Keratinocyte (primary cell): ENCODE data around the gene INPP5A. TPM values are rescaled to one million over a fixed set of nuclear protein-coding genes. Genes with fewer than 3 reads are reported as not detected.

ENCODE experiments used
- DNase-seq: peaks from one replicate; pipeline ENCODE4 v3.0.0-alpha.2; 2011; ENCODE audit warnings: low read depth, missing footprints, low spot score
- FAIRE-seq: peaks from 2 replicates; lab custom pipeline; 2011; peaks lifted over from hg19 to GRCh38; lab: Jason Lieb, UNC
- H2AFZ ChIP-seq: 2 replicates; pipeline ENCODE4 v1.6.0; 2012; ENCODE audit warnings: low read length, control low read depth, inconsistent platforms; ENCODE audit not compliant: control insufficient read depth
- H3K27ac ChIP-seq: 2 replicates; pipeline ENCODE4 v1.5.1; 2011; ENCODE audit warnings: low read length; ENCODE audit not compliant: control insufficient read depth, insufficient read depth
- H3K27me3 ChIP-seq: 3 replicates; pipeline ENCODE4 v1.6.0; 2011; ENCODE audit warnings: low read length; ENCODE audit not compliant: control insufficient read depth, insufficient read depth; ENCODE audit errors: extremely low read depth
- H3K36me3 ChIP-seq, 2 experiments: 2 replicates in 1 of 2; 3 replicates in 1 of 2; pipeline ENCODE4 v1.5.1; 2011; ENCODE audit warnings: low read length in 2 of 2, mild to moderate bottlenecking in 1 of 2; ENCODE audit not compliant: control insufficient read depth in 2 of 2, insufficient read depth in 2 of 2; ENCODE audit errors: extremely low read depth in 1 of 2
- H3K4me1 ChIP-seq: 3 replicates; pipeline ENCODE4 v1.5.1; 2011; ENCODE audit warnings: low read length; ENCODE audit not compliant: control insufficient read depth, insufficient read depth; ENCODE audit errors: extremely low read depth
- H3K4me2 ChIP-seq: 3 replicates; pipeline ENCODE4 v1.6.0; 2011; ENCODE audit warnings: low read depth, low read length; ENCODE audit not compliant: control insufficient read depth, insufficient read depth; ENCODE audit errors: extremely low read depth
- H3K4me3 ChIP-seq, 3 experiments: fragments of 200-600 bp in 1 of 3; sonication (generic) in 1 of 3; 2 replicates in 2 of 3; 3 replicates in 1 of 3; pipeline ENCODE4 v1.5.1; 2011 to 2016; ENCODE audit warnings: low read length in 3 of 3, mild to moderate bottlenecking in 3 of 3, control low read depth in 2 of 3, inconsistent platforms in 1 of 3, low read depth in 1 of 3, mixed read lengths in 1 of 3, mixed run types in 1 of 3, moderate library complexity in 1 of 3; ENCODE audit not compliant: control insufficient read depth in 2 of 3, insufficient read depth in 2 of 3; ENCODE audit errors: extremely low read depth in 1 of 3
- H3K79me2 ChIP-seq: 2 replicates; pipeline ENCODE4 v1.6.0; 2012; ENCODE audit warnings: low read length; ENCODE audit not compliant: control insufficient read depth, insufficient read depth
- H3K9ac ChIP-seq: 3 replicates; pipeline ENCODE4 v1.6.0; 2011; ENCODE audit warnings: low read length; ENCODE audit not compliant: control insufficient read depth, insufficient read depth; ENCODE audit errors: extremely low read depth
- H3K9me1 ChIP-seq: 3 replicates; pipeline ENCODE4 v1.6.0; 2011; ENCODE audit warnings: low read length; ENCODE audit not compliant: control insufficient read depth, insufficient read depth; ENCODE audit errors: extremely low read depth
- H3K9me3 ChIP-seq: 2 replicates; pipeline ENCODE4 v1.5.1; 2012; ENCODE audit warnings: low read depth, low read length; ENCODE audit not compliant: control insufficient read depth
- H4K20me1 ChIP-seq: 3 replicates; pipeline ENCODE4 v1.6.0; 2011; ENCODE audit warnings: low read length; ENCODE audit not compliant: control insufficient read depth, insufficient read depth; ENCODE audit errors: extremely low read depth
- EZH2 ChIP-seq: IDR thresholded peaks from one replicate; pipeline ENCODE4 v1.6.1; 2012; ENCODE audit warnings: inconsistent platforms, mild to moderate bottlenecking, low read length, moderate library complexity
- dilution Hi-C: fragments of 300-500 bp; cut with MboI; formaldehyde crosslinking; loops from one replicate; pipeline ENCODE4 v1.7.0; 2020; ENCODE audit warnings: low sequenced_read_pairs; ENCODE audit not compliant: extremely low pct_ligation_motif_present
- polyA plus RNA-seq, 5 experiments: library from polyadenylated mRNA; depleted of rRNA in 3 of 5; stranded (reverse) in 3 of 5; stranded (forward) in 1 of 5; unstranded in 1 of 5; fragments of >200 nt; gene quantifications; 1 replicate in 1 of 5; 2 replicates in 3 of 5; 3 replicates in 1 of 5; pipeline versions ENCODE4 v1.2.1 to v1.2.3, GENCODE V29; 2011 to 2012; ENCODE audit warnings: missing spikeins in 2 of 5, low read depth in 1 of 5, low replicate concordance in 1 of 5
- TF ChIP-seq, protein P1 (sequence below), 3 experiments: IDR thresholded peaks in 1 of 3; conservative IDR thresholded peaks in 1 of 3; optimal IDR thresholded peaks in 1 of 3; 2 replicates in 2 of 3; 3 replicates in 1 of 3; pipeline versions ENCODE3 to v1.5.1; 2011; ENCODE audit warnings: low read length in 3 of 3, mild to moderate bottlenecking in 3 of 3, moderate library complexity in 2 of 3, control low read depth in 1 of 3, inconsistent platforms in 1 of 3; ENCODE audit not compliant: insufficient read depth in 2 of 3; ENCODE audit errors: extremely low read depth in 1 of 3

The INPP5A gene
- polyA plus RNA-seq, 1 donor (not counting 4 experiments of a cell fraction or from before 2014, with no cell fraction given) = 11.2 TPM

DNA sequence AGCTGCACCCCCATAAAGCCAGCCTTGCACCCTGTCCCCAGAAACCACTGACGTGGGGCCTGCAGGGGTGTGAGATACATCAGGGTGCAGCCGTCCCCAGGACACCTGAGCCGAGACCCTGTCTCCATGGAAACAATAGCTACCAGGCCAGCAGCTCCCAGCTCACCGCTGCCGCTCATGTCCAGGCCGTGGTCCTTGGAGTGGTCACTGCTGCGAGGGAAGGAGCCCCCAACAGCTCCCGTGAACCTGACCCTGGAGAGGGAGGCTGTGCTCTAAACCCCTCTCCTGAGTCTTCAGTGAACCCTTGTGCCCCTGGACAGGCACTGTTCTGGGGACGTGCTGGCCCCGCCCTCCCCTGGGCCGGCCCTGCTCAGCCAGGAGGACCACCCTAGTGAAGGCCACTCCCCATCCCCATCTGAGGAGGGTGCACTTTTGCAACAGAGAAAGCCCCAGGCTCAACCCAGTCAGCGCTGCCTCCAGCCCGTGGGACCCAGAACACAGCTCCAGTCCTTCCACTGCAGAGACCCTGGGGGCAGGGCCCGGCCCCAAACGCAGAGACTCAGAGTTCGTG is 19.6 kb upstream of the INPP5A start:
- no peak overlapping the region for H3K4me3 ChIP-seq
- no peaks in the 10 kb centered on the region for H4K20me1 ChIP-seq
- no peak overlapping the region for H3K27ac ChIP-seq
- H3K9me3 ChIP-seq = no peaks in the 10 kb centered on the region
- peak overlapping the region; percentile 39 for H3K4me2 ChIP-seq
- peaks cover 3% of the 10 kb centered on the region for H3K9me1 ChIP-seq
- no peak overlapping the region for H3K9ac ChIP-seq
- no peak for DNase-seq
- no peak overlapping the region for H2AFZ ChIP-seq
- H3K27me3 ChIP-seq = peaks cover 54% of the 10 kb centered on the region
- no peaks in the 10 kb centered on the region for H3K36me3 ChIP-seq
- H3K4me1 ChIP-seq = peaks cover 20% of the 10 kb centered on the region
- FAIRE-seq = no peak
- no peaks in the 10 kb centered on the region for H3K79me2 ChIP-seq
- TF ChIP-seq, protein P1, sequence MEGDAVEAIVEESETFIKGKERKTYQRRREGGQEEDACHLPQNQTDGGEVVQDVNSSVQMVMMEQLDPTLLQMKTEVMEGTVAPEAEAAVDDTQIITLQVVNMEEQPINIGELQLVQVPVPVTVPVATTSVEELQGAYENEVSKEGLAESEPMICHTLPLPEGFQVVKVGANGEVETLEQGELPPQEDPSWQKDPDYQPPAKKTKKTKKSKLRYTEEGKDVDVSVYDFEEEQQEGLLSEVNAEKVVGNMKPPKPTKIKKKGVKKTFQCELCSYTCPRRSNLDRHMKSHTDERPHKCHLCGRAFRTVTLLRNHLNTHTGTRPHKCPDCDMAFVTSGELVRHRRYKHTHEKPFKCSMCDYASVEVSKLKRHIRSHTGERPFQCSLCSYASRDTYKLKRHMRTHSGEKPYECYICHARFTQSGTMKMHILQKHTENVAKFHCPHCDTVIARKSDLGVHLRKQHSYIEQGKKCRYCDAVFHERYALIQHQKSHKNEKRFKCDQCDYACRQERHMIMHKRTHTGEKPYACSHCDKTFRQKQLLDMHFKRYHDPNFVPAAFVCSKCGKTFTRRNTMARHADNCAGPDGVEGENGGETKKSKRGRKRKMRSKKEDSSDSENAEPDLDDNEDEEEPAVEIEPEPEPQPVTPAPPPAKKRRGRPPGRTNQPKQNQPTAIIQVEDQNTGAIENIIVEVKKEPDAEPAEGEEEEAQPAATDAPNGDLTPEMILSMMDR (optimal IDR thresholded peaks at IDR 0.05 in 1 of 3, IDR thresholded peaks at IDR 0.05 in 1 of 3, conservative IDR thresholded peaks at IDR 0.05 in 1 of 3; ENCODE audit: extremely low read depth in 1 of 3, insufficient read depth in 2 of 3, low read length in 3 of 3) = no peak
- no peak for TF ChIP-seq EZH2
- dilution Hi-C loops = no loop called here

- Histone ChIP-seq H3K27me3 (peaks cover 60% of the 10 kb centered on the region), H4K20me1 (no peaks in the 10 kb centered on the region), H3K4me1 (peaks cover 20% of the 10 kb centered on the region), H3K4me2 (peak overlapping the region; percentile 61), H3K27ac (no peak overlapping the region), H3K9me1 (peaks cover 3% of the 10 kb centered on the region), H2AFZ (no peak overlapping the region), H3K9me3 (no peaks in the 10 kb centered on the region), H3K9ac (peak overlapping the region; percentile 19), H3K36me3 (no peaks in the 10 kb centered on the region), H3K4me3 (peak overlapping the region in 1 of 3 experiments; percentile 31), H3K79me2 (no peaks in the 10 kb centered on the region)
- no peak for DNase-seq
- TF ChIP-seq EZH2 = no peak
- dilution Hi-C loops = no loop called here
- peak; percentile 13 for FAIRE-seq
Observed at GRCh38 chr10:132518572-132519381, 18.8 kb upstream of the INPP5A start.
